Stimulated activated CD4-positive, alpha-beta T cell treated with anti-CD3 and anti-CD28 coated beads, Interleukin-4, amount 100 ng/mL, for 1 hour (primary cell): ENCODE results near the gene ZNF283.
"Not testable (repeated sequence)": the region's sequence is repeated elsewhere in the genome, so short reads cannot be mapped to it uniquely, and the experiment has no call there.

Experiments
- DNase-seq: peaks from one replicate; pipeline ENCODE4 v3.0.0-alpha.2; 2020

Gene ZNF283

GRCh38 chr19:43802216-43802951, 24.7 kb upstream of the ZNF283 start, which contains the start of gene LYPD5:
LYPD5 (minus strand) TSS chr19:43802447; CDS start chr19:43802380, 67 bp downstream.
- DNase-seq, result no peak

GRCh38 chr19:43804432-43804831, 22.7 kb upstream of the ZNF283 start:
- no peak for DNase-seq

- DNase-seq, result not testable (repeated sequence)
Observed at GRCh38 chr19:43806401-43806800, 20.7 kb upstream of the ZNF283 start.

- DNase-seq, result no peak
Observed at GRCh38 chr19:43806848-43807247, 20.3 kb upstream of the ZNF283 start.

- DNase-seq, result no peak
Observed at GRCh38 chr19:43807651-43808050, 19.5 kb upstream of the ZNF283 start.

GRCh38 chr19:43809762-43810696, 17.1 kb upstream of the ZNF283 start:
- no peak for DNase-seq

- no peak for DNase-seq
Observed at GRCh38 chr19:43811837-43812236, 15.3 kb upstream of the ZNF283 start.

- no peak for DNase-seq
Observed at GRCh38 chr19:43812259-43812658, 14.9 kb upstream of the ZNF283 start.

GRCh38 chr19:43812688-43813087, 14.4 kb upstream of the ZNF283 start:
- no peak for DNase-seq

- DNase-seq, result no peak
Observed at GRCh38 chr19:43814663-43815352, 12.3 kb upstream of the ZNF283 start.

- not testable (repeated sequence) for DNase-seq
Observed at GRCh38 chr19:43817454-43817853, 9.7 kb upstream of the ZNF283 start.

- DNase-seq, result no peak
Observed at GRCh38 chr19:43818500-43818899, 8.6 kb upstream of the ZNF283 start.

- peak; percentile 46 for DNase-seq
Observed at GRCh38 chr19:43820098-43820883, 6.8 kb upstream of the ZNF283 start.

GRCh38 chr19:43820884-43821215, 6.3 kb upstream of the ZNF283 start:
- DNase-seq, result no peak

- DNase-seq, result not testable (repeated sequence)
Observed at GRCh38 chr19:43823856-43824255, 3.3 kb upstream of the ZNF283 start.

GRCh38 chr19:43824572-43824971, 2.5 kb upstream of the ZNF283 start:
- DNase-seq, result not testable (repeated sequence)

GRCh38 chr19:43839139-43839538, 12.0 kb downstream of the ZNF283 start:
- no peak for DNase-seq

GRCh38 chr19:43842007-43842406, 14.9 kb downstream of the ZNF283 start:
- no peak for DNase-seq

GRCh38 chr19:43847246-43847645, 20.1 kb downstream of the ZNF283 start:
- no peak for DNase-seq

- no peak for DNase-seq
Observed at GRCh38 chr19:43847884-43848283, 20.8 kb downstream of the ZNF283 start.

- no peak for DNase-seq
Observed at GRCh38 chr19:43848821-43849220, 21.7 kb downstream of the ZNF283 start.

GRCh38 chr19:43858174-43858573, 31.1 kb downstream of the ZNF283 start:
- DNase-seq, result no peak

GRCh38 chr19:43866923-43867322, 39.8 kb downstream of the ZNF283 start:
- not testable (repeated sequence) for DNase-seq
